ENCODE results near the gene REXO5. TPM values are rescaled to one million over a fixed set of nuclear protein-coding genes. Genes with fewer than 3 reads are reported as not detected.
"Not testable (repeated sequence)": the region's sequence is repeated elsewhere in the genome, so short reads cannot be mapped to it uniquely, and the experiment has no call there.

The REXO5 gene
- total RNA-seq, 2 donors from 2014 or later = 12.1 to 67.1 TPM

DNA sequence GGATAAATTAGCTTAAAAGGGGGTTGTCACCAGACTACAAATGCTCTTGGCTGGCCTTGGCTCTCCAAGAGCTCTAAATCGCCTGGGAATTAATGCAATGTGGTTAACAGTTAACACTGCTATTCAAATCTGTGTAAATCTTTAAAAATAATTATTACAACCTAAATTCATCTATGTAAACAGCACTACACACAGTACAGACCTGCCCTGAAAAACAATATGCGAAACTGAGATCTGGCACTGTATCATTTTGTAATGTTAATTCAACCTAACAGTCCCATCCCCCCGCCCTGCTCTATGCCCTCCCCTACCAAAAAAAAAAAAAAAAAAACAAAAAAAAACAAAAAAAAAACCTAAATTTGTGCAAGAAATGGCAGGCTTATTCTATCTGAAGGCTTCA lies 52.9 kb downstream of the REXO5 start:
- no peaks in the 10 kb centered on the region for H3K27me3 ChIP-seq (replicated peaks; ENCODE audit: insufficient read depth)
- 89% methylated on average over 3 of the region's 3 CpGs for WGBS
- H3K4me1 ChIP-seq (replicated peaks) = no peaks in the 10 kb centered on the region
- intact Hi-C loops (cut with DNase I) = no loop called here
- TF ChIP-seq POLR2AphosphoS5 (IDR thresholded peaks at IDR 0.05) = no peak
- TF ChIP-seq POLR2A (IDR thresholded peaks at IDR 0.05) = no peak
- TF ChIP-seq, protein P1, sequence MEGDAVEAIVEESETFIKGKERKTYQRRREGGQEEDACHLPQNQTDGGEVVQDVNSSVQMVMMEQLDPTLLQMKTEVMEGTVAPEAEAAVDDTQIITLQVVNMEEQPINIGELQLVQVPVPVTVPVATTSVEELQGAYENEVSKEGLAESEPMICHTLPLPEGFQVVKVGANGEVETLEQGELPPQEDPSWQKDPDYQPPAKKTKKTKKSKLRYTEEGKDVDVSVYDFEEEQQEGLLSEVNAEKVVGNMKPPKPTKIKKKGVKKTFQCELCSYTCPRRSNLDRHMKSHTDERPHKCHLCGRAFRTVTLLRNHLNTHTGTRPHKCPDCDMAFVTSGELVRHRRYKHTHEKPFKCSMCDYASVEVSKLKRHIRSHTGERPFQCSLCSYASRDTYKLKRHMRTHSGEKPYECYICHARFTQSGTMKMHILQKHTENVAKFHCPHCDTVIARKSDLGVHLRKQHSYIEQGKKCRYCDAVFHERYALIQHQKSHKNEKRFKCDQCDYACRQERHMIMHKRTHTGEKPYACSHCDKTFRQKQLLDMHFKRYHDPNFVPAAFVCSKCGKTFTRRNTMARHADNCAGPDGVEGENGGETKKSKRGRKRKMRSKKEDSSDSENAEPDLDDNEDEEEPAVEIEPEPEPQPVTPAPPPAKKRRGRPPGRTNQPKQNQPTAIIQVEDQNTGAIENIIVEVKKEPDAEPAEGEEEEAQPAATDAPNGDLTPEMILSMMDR (IDR thresholded peaks at IDR 0.05) = no peak
- no peak overlapping the region for H3K27ac ChIP-seq
- no peaks in the 10 kb centered on the region for H3K36me3 ChIP-seq
- H3K9me3 ChIP-seq = no peaks in the 10 kb centered on the region
- H3K4me3 ChIP-seq = no peak overlapping the region
- no peak for DNase-seq (ENCODE audit: low spot score)

- WGBS = 66% methylated on average over 4 of the region's 4 CpGs
- no peak for TF ChIP-seq POLR2A (IDR thresholded peaks at IDR 0.05)
- TF ChIP-seq, protein P1 (IDR thresholded peaks at IDR 0.05) = no peak
- Histone ChIP-seq H3K4me3 (no peak overlapping the region), H3K36me3 (no peaks in the 10 kb centered on the region), H3K27ac (no peak overlapping the region), H3K9me3 (no peaks in the 10 kb centered on the region), H3K4me1 (replicated peaks) (no peaks in the 10 kb centered on the region), H3K27me3 (replicated peaks; ENCODE audit: insufficient read depth) (no peaks in the 10 kb centered on the region)
- intact Hi-C loops (cut with DNase I) = no loop called here
- no peak for DNase-seq (ENCODE audit: low spot score)
These were observed 53.4 kb downstream of the REXO5 start for GRCh38 chr16:20859699-20860098.

DNA sequence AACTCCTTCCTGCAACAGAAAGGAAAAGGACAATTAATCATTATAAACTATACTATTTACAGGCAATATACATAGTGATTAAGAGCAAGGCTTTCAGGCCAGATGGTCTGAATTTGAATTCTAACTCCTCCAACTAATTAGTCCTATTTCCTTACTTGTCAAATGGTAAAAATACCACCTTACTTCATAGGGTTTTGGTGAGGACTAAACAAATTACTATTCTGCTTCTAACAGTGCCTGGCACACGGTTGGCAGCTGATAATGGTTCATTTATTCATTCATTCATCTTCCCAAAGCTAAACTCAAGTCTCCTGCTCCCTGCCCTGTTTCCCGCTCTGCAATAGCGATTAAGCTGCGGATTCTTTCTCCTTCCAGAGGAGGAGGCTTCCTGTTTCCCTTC lies 54.0 kb downstream of the REXO5 start:
- Histone ChIP-seq H3K4me3 (no peak overlapping the region), H3K4me1 (replicated peaks) (no peaks in the 10 kb centered on the region), H3K27ac (no peak overlapping the region), H3K36me3 (no peaks in the 10 kb centered on the region), H3K9me3 (no peaks in the 10 kb centered on the region), H3K27me3 (replicated peaks; ENCODE audit: insufficient read depth) (no peaks in the 10 kb centered on the region)
- 82% methylated on average over 4 of the region's 4 CpGs for WGBS
- intact Hi-C loops (cut with DNase I) = no loop called here
- no peak for DNase-seq (ENCODE audit: low spot score)
- TF ChIP-seq POLR2AphosphoS5 (IDR thresholded peaks at IDR 0.05) = no peak
- TF ChIP-seq, protein P1 (IDR thresholded peaks at IDR 0.05) = no peak
- no peak for TF ChIP-seq POLR2A (IDR thresholded peaks at IDR 0.05)

GRCh38 chr16:20860995-20861394 lies 54.7 kb downstream of the REXO5 start:
- 96% methylated on average over 4 of the region's 4 CpGs for WGBS
- H3K4me1 ChIP-seq (replicated peaks); intact Hi-C loops (cut with DNase I); H3K27ac ChIP-seq; H3K27me3 ChIP-seq (replicated peaks; ENCODE audit: insufficient read depth); H3K4me3 ChIP-seq; H3K9me3 ChIP-seq; DNase-seq (ENCODE audit: low spot score); H3K36me3 ChIP-seq: not testable (repeated sequence)

DNA sequence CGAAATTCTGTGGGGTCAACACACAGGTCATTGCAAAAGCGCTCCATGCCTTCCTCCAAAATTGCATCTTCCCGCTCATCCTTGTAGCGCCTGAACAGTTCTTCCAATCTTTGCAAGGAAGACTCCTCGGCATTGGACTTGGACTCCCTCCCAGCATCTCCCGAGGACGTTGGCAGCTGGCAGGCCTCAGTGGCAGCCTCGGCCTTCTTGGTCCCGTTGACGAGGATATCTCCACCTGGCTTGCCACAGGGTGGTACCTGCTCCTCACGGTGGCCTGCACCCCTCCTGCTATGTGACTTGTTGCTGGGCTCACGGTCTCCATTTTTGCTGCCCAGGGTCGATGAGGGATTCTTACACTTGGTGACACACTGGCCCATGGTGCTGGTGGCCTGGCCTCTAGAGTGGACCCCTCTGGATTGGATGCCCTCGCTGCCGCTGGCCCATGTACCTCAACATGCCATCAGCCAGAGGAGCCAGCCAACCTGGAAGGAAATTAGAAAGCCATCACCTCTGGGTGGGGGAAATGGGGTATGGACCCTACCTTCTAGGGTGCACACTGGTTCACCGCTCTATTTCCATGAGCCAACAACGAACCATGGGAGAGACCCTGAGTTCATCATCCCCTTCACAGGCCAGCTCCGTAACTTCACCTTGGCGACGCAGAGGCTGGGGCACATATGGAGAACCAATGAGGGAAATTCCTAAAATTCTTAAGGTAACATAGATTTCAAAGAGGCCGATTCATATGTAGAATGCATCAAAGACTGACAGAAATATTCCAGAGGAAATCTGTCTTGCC lies 56.0 kb downstream of the REXO5 start:
- H3K9me3 ChIP-seq = no peaks in the 10 kb centered on the region
- 95% methylated on average over 21 of the region's 21 CpGs for WGBS
- TF ChIP-seq POLR2AphosphoS5 (IDR thresholded peaks at IDR 0.05) (no peak), POLR2A (IDR thresholded peaks at IDR 0.05) (no peak)
- TF ChIP-seq, protein P1 (IDR thresholded peaks at IDR 0.05) = no peak
- no peaks in the 10 kb centered on the region for H3K36me3 ChIP-seq
- no peak overlapping the region for H3K4me3 ChIP-seq
- H3K27ac ChIP-seq = no peak overlapping the region
- no peaks in the 10 kb centered on the region for H3K27me3 ChIP-seq (replicated peaks; ENCODE audit: insufficient read depth)
- no peaks in the 10 kb centered on the region for H3K4me1 ChIP-seq (replicated peaks)
- DNase-seq (ENCODE audit: low spot score) = no peak
- intact Hi-C loops (cut with DNase I) = no loop called here

- H3K27me3 ChIP-seq (replicated peaks; ENCODE audit: insufficient read depth); H3K4me3 ChIP-seq; intact Hi-C loops (cut with DNase I); H3K4me1 ChIP-seq (replicated peaks); H3K36me3 ChIP-seq; DNase-seq (ENCODE audit: low spot score); H3K27ac ChIP-seq; H3K9me3 ChIP-seq: not testable (repeated sequence)
- WGBS = 93% methylated on average over 6 of the region's 6 CpGs
These were observed 58.0 kb downstream of the REXO5 start for GRCh38 chr16:20864376-20864775.
